GM19035 (cell line): ENCODE data around the gene TMIGD3.
"Not testable (repeated sequence)": the region's sequence is repeated elsewhere in the genome, so short reads cannot be mapped to it uniquely, and the experiment has no call there.

ENCODE experiments used
- ATAC-seq: cut with Tn5 transposase; IDR thresholded peaks from one replicate; pipeline ENCODE4 v1.9.1; 2021; ENCODE audit not compliant: unreplicated experiment

Gene TMIGD3

DNA sequence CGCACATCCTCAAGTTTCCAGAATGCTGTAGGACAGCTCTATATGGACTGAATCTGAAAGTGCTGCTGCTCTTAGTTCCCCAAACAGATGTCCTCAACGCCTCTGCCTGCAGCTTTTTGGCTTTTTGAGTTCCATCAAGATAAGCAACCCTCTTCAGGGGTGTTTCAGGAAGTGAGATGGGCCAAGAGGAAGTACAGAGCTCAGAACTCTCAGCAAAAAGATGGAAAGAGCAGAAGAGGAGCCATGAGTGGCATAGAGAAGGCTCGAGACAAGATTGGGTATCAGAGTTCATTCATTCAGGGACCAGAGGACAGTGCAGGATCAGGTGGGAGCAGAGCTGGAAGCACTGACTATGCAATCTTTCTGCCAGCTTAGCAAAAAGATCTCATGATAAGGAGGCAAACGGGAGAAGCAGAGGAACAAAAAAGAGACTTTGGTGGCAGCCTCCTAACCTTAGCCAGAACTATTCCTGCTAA is at the start of gene TMIGD3, which contains the start of gene ADORA3:
Gene TMIGD3, minus strand, starts transcription at position 49 of the 476 bp plus-strand sequence. CDS start 279 bp downstream, outside the sequence.
Gene ADORA3, minus strand, starts transcription at position 49 of the 476 bp plus-strand sequence. CDS start 279 bp downstream, outside the sequence.
- ATAC-seq, result no peak

DNA sequence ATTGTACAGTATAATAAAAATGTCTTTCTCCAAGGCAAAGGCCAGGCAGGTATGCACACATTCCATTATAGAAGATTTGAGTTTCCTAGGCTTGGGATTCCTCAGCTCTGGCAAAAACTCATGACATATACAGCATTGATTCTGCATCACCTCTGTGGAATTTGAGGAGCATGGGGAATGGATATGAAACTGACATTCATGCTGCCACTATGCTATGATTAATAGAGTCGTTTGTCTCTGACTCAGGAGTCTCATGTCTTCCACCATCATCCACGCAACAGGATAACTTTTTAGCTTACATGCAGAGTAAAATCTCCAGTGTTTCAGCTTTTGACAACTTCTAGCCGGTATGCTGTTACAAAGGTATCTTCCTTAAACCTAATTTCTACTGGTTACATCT is 49.8 kb upstream of the TMIGD3 start:
- ATAC-seq, result no peak

DNA sequence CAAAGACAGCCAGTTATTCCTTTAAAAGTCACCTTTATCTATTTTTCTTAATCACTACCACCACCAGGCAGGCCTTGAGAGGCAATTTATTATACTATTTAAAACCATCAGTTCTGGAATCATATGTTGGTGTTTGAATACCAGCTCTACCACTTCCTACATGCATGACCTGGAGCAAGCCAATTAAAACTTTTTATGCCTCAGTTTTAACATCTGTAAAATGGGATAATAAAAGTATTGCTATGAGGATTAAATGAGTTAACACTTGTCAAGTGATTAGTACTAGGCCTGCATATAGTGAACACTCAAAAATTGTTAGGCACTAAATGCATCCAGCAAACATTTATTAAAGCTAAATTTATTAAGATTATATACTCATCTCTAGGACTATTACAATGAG is 49.2 kb upstream of the TMIGD3 start:
- ATAC-seq, result no peak

- ATAC-seq, result no peak
Measured at GRCh38 chr1:111551623-111552411, 48.4 kb upstream of the TMIGD3 start.

DNA sequence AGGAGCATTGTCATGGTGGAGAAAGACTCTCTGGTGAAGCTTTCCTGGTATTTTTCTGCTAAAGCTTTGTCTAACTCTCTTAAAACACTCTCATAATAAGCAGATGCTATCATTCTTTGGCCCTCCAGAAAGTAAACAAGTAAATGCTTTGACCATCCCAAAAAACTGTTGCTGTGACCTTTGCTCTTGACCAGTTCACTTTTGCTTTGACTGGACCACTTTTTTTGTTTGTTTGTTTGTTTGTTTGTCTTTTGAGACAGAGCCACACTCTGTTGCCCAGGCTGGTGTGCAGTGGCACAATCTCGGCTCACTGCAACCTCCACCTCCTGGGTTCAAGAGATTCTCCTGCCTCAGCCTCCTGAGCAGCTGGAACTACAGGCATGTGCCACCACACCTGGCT is 44.4 kb upstream of the TMIGD3 start:
- ATAC-seq, result not testable (repeated sequence)

- no peak for ATAC-seq
Measured at GRCh38 chr1:111542187-111542586, 38.8 kb upstream of the TMIGD3 start.

DNA sequence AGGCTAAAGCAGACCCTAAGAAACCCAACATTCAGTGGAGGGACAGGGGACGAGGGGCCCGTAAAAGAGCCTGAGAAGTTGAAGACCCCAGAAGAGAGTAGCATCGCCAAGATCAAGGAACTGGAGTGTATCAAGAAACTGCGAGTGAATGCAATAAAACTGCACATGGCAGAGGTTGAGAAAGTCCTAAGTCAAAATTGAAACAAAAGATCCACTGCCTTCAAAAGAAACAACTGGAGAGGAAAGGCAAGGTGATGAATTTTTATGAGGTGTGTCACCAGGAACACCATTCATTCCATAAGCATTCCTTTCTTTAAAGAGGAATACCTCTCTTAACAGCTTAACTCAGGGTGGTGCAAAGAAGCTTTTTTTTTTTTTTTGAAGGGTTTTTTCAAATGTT is 38.3 kb upstream of the TMIGD3 start:
- ATAC-seq, result no peak

DNA sequence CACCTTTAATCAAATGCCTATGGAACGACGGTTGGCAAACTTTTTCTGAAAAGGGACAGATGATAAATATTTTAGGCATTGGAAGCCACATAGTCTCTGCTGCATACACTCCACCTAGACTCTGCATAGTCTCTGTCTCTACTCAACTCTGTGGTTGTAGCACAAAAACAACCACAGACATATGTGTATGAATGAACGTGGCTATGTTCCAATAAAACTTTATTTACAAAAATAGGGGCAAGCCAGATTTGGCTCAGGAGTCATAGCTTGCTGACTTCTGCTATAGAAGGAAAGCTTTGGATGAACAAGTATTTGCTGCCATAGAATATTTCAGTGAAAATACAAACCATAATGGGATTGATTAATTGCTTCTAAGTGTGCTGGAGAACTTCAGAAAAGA is 37.5 kb upstream of the TMIGD3 start:
- no peak for ATAC-seq

GRCh38 chr1:111538343-111539025 is 35.1 kb upstream of the TMIGD3 start:
- no peak for ATAC-seq

GRCh38 chr1:111535256-111536191 is 32.1 kb upstream of the TMIGD3 start:
- no peak for ATAC-seq

GRCh38 chr1:111520053-111520452 is 16.6 kb upstream of the TMIGD3 start:
- ATAC-seq, result no peak

GRCh38 chr1:111517469-111518225 is 14.2 kb upstream of the TMIGD3 start:
- no peak for ATAC-seq

DNA sequence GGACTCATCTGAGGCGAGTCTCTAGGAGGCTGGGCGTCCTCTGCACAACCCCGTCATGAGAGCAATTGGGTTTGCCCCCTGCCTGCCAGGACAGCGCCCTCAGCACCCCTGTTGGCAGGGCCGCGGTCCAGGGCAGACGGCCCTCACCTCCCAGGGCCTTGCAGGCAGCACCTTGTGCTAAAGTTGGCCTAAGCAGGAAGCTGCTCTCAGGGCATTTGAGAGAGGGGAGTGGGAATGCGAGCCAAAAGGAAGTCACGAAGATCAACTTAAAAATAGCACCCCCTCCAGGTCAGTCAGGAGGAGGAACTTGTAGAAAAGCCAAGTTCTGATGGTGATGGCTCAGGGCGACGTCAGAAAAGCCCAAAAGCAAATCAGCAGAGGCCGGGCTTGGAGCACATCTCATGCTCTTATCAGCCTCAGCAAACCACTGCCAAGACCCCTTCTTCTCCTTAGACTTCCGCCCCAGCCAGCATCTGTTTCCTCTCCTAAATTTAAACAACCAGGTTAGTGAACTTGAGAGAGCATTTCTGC is 12.6 kb upstream of the TMIGD3 start:
- no peak for ATAC-seq

- no peak for ATAC-seq
Measured at GRCh38 chr1:111515291-111516004, 12.0 kb upstream of the TMIGD3 start.

DNA sequence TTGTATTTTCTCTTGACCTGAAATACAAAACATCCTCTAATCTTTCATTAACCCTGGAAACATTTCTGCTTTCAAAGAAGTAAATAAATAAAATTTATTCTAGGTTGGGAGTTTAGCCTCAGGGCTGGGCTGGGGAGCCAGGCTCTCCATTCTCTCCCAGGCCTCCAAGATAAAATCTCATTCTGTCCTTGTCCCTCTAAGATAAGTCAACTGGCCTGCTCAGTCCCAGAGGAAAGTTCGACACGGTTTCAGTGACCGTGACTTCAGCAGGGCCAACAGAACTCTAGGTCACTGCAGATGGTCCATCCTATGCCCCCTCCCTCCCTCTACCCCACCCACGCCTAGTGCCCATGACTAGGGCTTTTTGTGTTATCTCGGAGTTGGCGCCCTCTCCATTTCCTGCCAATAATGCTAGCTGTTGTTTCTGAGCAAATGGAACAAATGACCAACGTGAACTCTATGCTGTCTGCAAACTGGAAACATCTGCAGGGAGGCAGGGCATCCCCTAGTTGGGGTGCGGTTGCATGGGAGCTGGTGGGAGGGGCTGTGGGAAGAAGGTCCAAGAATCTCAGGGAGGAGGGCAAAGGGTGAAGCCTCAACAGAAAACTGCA is 10.1 kb upstream of the TMIGD3 start:
- ATAC-seq, result no peak

GRCh38 chr1:111512931-111513330 is 9.5 kb upstream of the TMIGD3 start:
- ATAC-seq, result no peak

- no peak for ATAC-seq
Measured at GRCh38 chr1:111512132-111512889, 8.9 kb upstream of the TMIGD3 start.

GRCh38 chr1:111511370-111511769 is 7.9 kb upstream of the TMIGD3 start:
- ATAC-seq, result no peak
